ENCODE measurements around the gene ITGAD. TPM values are rescaled to one million over a fixed set of nuclear protein-coding genes. Genes with fewer than 3 reads are reported as not detected.

ITGAD gene
- total RNA-seq, 2 donors from 2014 or later = not detected

DNA sequence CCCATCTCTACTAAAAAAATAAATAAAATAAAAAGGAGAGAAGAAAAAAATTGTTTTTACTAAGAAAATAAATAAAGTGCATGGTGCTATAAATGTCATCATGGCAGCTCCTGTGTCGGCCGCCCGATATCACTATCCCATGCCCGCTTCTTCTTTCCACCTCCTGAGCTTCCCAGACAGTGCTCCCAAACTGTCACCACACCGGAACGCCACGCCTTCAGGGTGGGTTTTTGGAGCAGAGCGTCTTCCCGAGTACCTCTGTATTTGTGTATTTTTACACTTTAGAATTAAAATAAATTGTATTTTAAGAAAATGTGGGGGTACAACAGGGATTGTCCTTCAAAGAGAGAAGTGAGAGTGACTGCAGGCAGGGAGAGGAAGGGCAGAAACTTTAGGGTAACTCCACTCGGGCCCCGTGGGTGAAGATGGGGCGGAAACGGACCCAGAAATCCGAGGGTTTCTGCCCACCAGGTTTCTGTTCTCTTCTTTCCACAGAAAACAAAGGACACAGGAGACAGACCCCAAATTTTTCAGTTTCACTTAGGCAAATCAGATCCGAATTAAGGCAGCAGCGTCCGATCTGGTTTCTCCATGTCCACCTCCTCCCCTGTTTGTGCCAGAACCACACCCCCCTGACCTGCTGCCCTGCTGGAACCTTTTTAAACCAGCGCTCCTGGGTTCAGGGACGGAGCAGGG, 41.7 kb upstream of the ITGAD start:
- ATAC-seq (no peak), DNase-seq (no peak)
- no peak for TF ChIP-seq POLR2A (IDR thresholded peaks at IDR 0.05)
- TF ChIP-seq, protein P1, sequence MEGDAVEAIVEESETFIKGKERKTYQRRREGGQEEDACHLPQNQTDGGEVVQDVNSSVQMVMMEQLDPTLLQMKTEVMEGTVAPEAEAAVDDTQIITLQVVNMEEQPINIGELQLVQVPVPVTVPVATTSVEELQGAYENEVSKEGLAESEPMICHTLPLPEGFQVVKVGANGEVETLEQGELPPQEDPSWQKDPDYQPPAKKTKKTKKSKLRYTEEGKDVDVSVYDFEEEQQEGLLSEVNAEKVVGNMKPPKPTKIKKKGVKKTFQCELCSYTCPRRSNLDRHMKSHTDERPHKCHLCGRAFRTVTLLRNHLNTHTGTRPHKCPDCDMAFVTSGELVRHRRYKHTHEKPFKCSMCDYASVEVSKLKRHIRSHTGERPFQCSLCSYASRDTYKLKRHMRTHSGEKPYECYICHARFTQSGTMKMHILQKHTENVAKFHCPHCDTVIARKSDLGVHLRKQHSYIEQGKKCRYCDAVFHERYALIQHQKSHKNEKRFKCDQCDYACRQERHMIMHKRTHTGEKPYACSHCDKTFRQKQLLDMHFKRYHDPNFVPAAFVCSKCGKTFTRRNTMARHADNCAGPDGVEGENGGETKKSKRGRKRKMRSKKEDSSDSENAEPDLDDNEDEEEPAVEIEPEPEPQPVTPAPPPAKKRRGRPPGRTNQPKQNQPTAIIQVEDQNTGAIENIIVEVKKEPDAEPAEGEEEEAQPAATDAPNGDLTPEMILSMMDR (IDR thresholded peaks at IDR 0.05) = no peak
- Histone ChIP-seq H3K27ac (peak overlapping the region in 1 of 4 donors; percentile 76), H3K9me3 (no peaks in the 10 kb centered on the region), H3K4me1 (no peaks in the 10 kb centered on the region), H3K4me3 (no peak overlapping the region), H3K36me3 (replicated peaks in 1 of 2; ENCODE audit: insufficient read depth in 1 of 2, low read depth in 2 of 2) (no peaks in the 10 kb centered on the region), H3K27me3 (no peaks in the 10 kb centered on the region)
- intact Hi-C loops (cut with DNase I) = no loop called here
- 42 to 68% methylated on average over 19 of the region's 19 CpGs for WGBS, 2 donors

DNA sequence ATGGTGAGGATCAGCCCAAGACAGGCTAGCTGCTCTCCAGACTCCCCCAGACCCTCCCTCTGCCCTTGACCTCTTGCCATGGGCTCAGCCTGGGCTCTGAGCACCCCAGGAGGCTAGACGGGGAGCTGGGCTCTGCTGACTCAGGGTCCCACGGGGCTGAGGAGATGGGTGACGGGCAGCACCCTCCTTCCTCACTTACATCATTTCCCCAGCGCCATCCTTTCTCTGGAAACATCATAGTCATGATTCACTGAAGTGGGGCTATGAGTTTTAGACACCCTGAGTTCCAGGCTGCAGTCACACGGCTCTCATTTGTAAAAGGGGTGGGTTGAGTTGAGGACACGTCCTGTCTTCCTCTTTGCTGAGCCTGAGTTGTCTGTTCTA, 41.2 kb upstream of the ITGAD start:
- peak in 1 of 4 donors; percentile 58 for DNase-seq
- Histone ChIP-seq H3K27me3 (no peaks in the 10 kb centered on the region), H3K36me3 (replicated peaks in 1 of 2; ENCODE audit: insufficient read depth in 1 of 2, low read depth in 2 of 2) (no peaks in the 10 kb centered on the region), H3K27ac (peak overlapping the region in 1 of 4 donors; percentile 76), H3K4me1 (no peaks in the 10 kb centered on the region), H3K9me3 (no peaks in the 10 kb centered on the region), H3K4me3 (no peak overlapping the region)
- peak; percentile 18 for ATAC-seq
- intact Hi-C loops (cut with DNase I) = no loop called here
- 24 to 36% methylated on average over 5 to 6 of the region's 6 CpGs for WGBS, 2 donors
- no peak for TF ChIP-seq POLR2A (IDR thresholded peaks at IDR 0.05)
- TF ChIP-seq, protein P1 (IDR thresholded peaks at IDR 0.05) = no peak

DNA sequence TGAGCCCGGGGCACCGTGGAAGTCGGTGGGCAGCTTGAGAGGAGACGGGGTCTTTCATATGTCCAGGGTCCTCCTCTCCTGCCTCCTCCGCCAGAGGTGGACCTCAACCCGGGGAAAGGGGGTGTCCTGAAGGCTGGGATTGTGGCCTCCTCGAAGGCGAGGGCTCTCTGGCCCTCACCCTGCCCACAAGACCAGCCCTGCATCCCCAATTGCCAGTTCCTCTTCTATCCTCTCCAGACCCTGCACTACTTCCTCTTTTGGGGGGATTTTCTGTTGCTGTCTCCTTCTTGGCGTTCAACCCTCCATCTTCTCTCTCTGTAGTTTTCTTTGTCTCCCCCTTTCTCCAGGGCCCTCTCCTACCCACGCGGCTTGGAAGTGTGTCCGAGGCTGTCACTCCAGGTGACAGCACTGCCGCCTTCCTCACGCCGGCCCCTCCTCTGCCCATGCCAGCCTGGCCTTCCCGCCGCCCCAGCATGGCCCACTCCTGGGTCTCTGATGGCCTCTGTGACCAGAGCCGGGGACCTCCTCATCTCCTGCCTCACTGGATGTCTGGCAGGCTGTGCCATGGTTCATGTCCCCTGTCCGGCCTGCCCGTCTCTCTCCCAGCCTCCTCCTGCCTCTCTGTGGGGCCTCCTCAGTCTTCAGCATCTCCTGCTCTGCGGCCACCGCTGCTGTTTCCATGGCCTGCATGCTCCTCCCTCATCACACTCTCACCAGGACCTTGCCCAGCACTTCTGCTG, 40.6 kb upstream of the ITGAD start:
- 70 to 76% methylated on average over 22 of the region's 22 CpGs for WGBS, 2 donors
- ATAC-seq (no peak), DNase-seq (peak in 1 of 4 donors; percentile 57)
- intact Hi-C loops (cut with DNase I) = no loop called here
- no peaks in the 10 kb centered on the region for H3K4me1 ChIP-seq
- H3K27ac ChIP-seq = peak overlapping the region in 1 of 4 donors; percentile 76
- no peaks in the 10 kb centered on the region for H3K27me3 ChIP-seq
- no peaks in the 10 kb centered on the region for H3K9me3 ChIP-seq
- H3K4me3 ChIP-seq = no peak overlapping the region
- no peaks in the 10 kb centered on the region for H3K36me3 ChIP-seq (replicated peaks in 1 of 2; ENCODE audit: insufficient read depth in 1 of 2, low read depth in 2 of 2)
- TF ChIP-seq, protein P1 (IDR thresholded peaks at IDR 0.05) = no peak
- TF ChIP-seq POLR2A (IDR thresholded peaks at IDR 0.05) = peak in 1 of 3 donors; percentile 29

DNA sequence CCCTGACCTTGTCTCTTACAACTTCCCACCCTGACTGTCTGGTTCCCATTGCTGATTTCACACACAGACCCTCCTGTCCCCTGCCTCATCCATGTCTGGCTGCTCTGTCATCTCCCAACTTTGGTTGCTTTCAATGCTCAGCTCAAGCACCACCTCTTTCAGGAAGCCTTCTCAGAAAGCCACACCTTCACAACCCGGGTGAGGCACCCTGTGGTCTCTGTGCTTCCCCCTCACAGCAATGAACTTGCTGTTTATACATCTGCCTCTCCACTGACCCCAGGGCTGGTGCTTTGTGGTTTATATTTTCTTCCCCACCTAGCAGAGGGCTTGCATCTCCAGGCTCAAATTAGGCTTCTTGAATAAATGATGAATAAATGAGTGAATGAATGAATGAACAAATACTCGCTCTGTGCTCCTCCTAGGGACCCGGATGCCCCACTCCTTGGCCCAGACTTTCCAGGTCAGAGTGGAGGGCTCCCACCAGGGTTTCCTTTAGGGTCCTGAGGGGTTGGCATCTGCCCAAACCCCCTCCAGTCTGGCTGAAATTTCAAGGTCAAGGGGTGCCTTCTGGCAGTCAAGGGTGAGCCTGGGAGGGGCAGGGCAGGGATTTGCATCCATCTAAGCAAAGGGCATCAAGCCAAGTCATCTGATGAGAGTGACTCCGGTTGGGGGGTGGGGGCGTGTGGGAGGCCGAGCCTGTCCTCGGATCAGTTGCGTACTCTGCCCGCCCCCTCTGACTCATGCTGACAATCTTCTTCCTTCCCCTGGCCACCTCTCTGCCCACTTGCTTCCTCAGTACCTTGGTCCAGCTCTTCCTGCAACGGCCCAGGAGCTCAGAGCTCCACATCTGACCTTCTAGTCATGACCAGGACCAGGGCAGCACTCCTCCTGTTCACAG, 38.5 kb upstream of the ITGAD start, which contains the start of gene ITGAX:
Gene ITGAX (plus strand): TSS at position 783 of the 898 bp plus-strand sequence. CDS start 79 bp downstream, at position 862.
- peak; percentile 23 to 84 (median 30) for DNase-seq
- intact Hi-C loops (cut with DNase I) = no loop called here
- TF ChIP-seq, protein P1 (IDR thresholded peaks at IDR 0.05) = no peak
- peak in 1 of 3 donors; percentile 66 for TF ChIP-seq POLR2A (IDR thresholded peaks at IDR 0.05)
- H3K27me3 ChIP-seq = no peaks in the 10 kb centered on the region
- H3K36me3 ChIP-seq (replicated peaks in 1 of 2; ENCODE audit: insufficient read depth in 1 of 2, low read depth in 2 of 2) = no peaks in the 10 kb centered on the region
- no peaks in the 10 kb centered on the region for H3K9me3 ChIP-seq
- no peak within 1 kb of the TSS for H3K4me3 ChIP-seq
- 32 to 34% methylated on average over 10 of the region's 10 CpGs for WGBS, 2 donors
- no peak for ATAC-seq
- peak within 1 kb of the TSS in 1 of 4 donors; percentile 65 for H3K27ac ChIP-seq
- no peaks in the 10 kb centered on the region for H3K4me1 ChIP-seq

Data from body of pancreas (tissue), 4 donors.